GM12878 (cell line): ENCODE results near the gene SSR1. TPM values are rescaled to one million over a fixed set of nuclear protein-coding genes. Genes with fewer than 3 reads are reported as not detected.
A peak's percentile ranks its signal among the peaks of the same experiment; 100 is the strongest.

Experiments used
- ATAC-seq: fragments of 200-7000 bp; cut with Tn5 transposase; 3 replicates; pipeline ENCODE4 v1.9.1; 2020; ENCODE audit warnings: mild to moderate bottlenecking, moderate library complexity
- BruUV-seq: library from RNA; stranded (reverse); fragments of 400-500 nt; replicated peaks from 2 replicates; lab custom pipeline; 2021; lab: Mats Ljungman, UMichigan
- CTCF ChIA-PET: fragments of 300-600 bp; sonication (Branson Sonifier 250); formaldehyde crosslinking; extraction: SDS; loops from one replicate; lab custom pipeline; 2021; ENCODE audit warnings: inconsistent platforms; lab: Yijun Ruan, JAX
- POLR2A ChIA-PET: fragments of 350-600 bp; formaldehyde crosslinking; extraction: SDS; loops from one replicate; lab custom pipeline; 2021; ENCODE audit warnings: inconsistent platforms; lab: Charles Lee
- RAD21 ChIA-PET: fragments of 300-600 bp; sonication (Branson Sonifier 250); formaldehyde crosslinking; loops from one replicate; lab custom pipeline; 2023; ENCODE audit warnings: antibody characterized with exemption; ENCODE audit not compliant: unreplicated experiment; lab: Charles Lee
- SMC1A ChIA-PET: fragments of 300-600 bp; sonication (Branson Sonifier 250); formaldehyde crosslinking; loops from one replicate; lab custom pipeline; 2023; ENCODE audit not compliant: unreplicated experiment, uncharacterized antibody; lab: Charles Lee
- DNase-seq: peaks from one replicate; pipeline ENCODE4 v3.0.0-alpha.2; 2011; ENCODE audit warnings: low read depth, low spot score
- FAIRE-seq: peaks from 3 replicates; lab custom pipeline; 2011; peaks lifted over from hg19 to GRCh38; lab: Jason Lieb, UNC
- H2AFZ ChIP-seq: 2 replicates; pipeline ENCODE4 v1.6.0; 2011; ENCODE audit warnings: low read depth, low read length, control low read depth; ENCODE audit not compliant: control insufficient read depth
- H3K27ac ChIP-seq: 2 replicates; pipeline ENCODE4 v1.5.1; 2011; ENCODE audit warnings: control low read depth; ENCODE audit not compliant: control insufficient read depth, insufficient read depth
- H3K27me3 ChIP-seq, 2 experiments: replicated peaks in 1 of 2; 2 replicates each; pipeline versions ENCODE4 v1.6.0 to v1.6.1; 2011; ENCODE audit warnings: low read length in 1 of 2; ENCODE audit not compliant: control insufficient read depth in 2 of 2, insufficient read depth in 2 of 2
- H3K36me3 ChIP-seq, 2 experiments: 2 replicates each; pipeline ENCODE4 v1.5.1; 2011; ENCODE audit warnings: low read length in 1 of 2; ENCODE audit not compliant: control insufficient read depth in 2 of 2, insufficient read depth in 2 of 2
- H3K4me1 ChIP-seq: 2 replicates; pipeline ENCODE4 v1.6.1; 2011; ENCODE audit warnings: mild to moderate bottlenecking, low read length, moderate library complexity, mixed read lengths; ENCODE audit not compliant: control insufficient read depth, insufficient read depth
- H3K4me2 ChIP-seq: 2 replicates; pipeline ENCODE4 v1.6.0; 2011; ENCODE audit warnings: control low read depth; ENCODE audit not compliant: control insufficient read depth, insufficient read depth
- H3K4me3 ChIP-seq: fragments of 200-600 bp; sonication (generic); 2 replicates; pipeline ENCODE4 v1.5.1; 2016
- H3K79me2 ChIP-seq: 2 replicates; pipeline ENCODE4 v1.6.0; 2011; ENCODE audit warnings: low read length; ENCODE audit not compliant: control insufficient read depth, insufficient read depth
- H3K9ac ChIP-seq: 2 replicates; pipeline ENCODE4 v1.8.0; 2011; ENCODE audit warnings: low read length, control low read depth, mixed read lengths; ENCODE audit not compliant: control insufficient read depth, insufficient read depth
- H3K9me3 ChIP-seq: replicated peaks from 3 replicates; pipeline ENCODE4 v1.5.1; 2011; ENCODE audit warnings: mild to moderate bottlenecking, low read length; ENCODE audit not compliant: control insufficient read depth, insufficient read depth
- H4K20me1 ChIP-seq: 2 replicates; pipeline ENCODE4 v1.6.0; 2011; ENCODE audit not compliant: control insufficient read depth, insufficient read depth
- CHD4 ChIP-seq: fragments of 200-600 bp; sonication (generic); IDR thresholded peaks from 2 replicates; pipeline ENCODE4 v1.6.1; 2016; ENCODE audit warnings: mild to moderate bottlenecking
- CREB1 ChIP-seq: IDR thresholded peaks from 2 replicates; pipeline ENCODE4 v1.6.1; 2012; ENCODE audit warnings: low read depth, mild to moderate bottlenecking, inconsistent platforms
- ELK1 ChIP-seq: IDR thresholded peaks from 2 replicates; pipeline ENCODE4 v1.6.1; 2012; ENCODE audit warnings: low read depth, low read length, improper control_type of control experiment
- LARP7 ChIP-seq: fragments of 450-650 bp; IDR thresholded peaks from 2 replicates; pipeline ENCODE4 v1.6.1; 2017; ENCODE audit warnings: mild to moderate bottlenecking
- SMAD1 ChIP-seq: fragments of 450-650 bp; IDR thresholded peaks from 2 replicates; pipeline ENCODE4 v1.6.1; 2018; ENCODE audit warnings: mild to moderate bottlenecking, low read depth; ENCODE audit not compliant: partially characterized antibody
- ZZZ3 ChIP-seq: IDR thresholded peaks from 2 replicates; pipeline ENCODE4 v1.6.1; 2011; ENCODE audit warnings: low read depth; ENCODE audit not compliant: control insufficient read depth, insufficient read length
- WGBS: methylation state at CpG from one replicate; pipeline ENCODE4 v1.1.6; 2016; ENCODE audit warnings: low lambda C conversion rate; ENCODE audit not compliant: insufficient replicate concordance, insufficient coverage; ENCODE audit errors: missing lambda C conversion rate; 5-methylcytosine and 5-hydroxymethylcytosine counted together
- in situ Hi-C: fragments of 300-500 bp; cut with MboI; formaldehyde crosslinking; loops from 9 replicates; pipeline ENCODE4 v1.14.3; 2018; ENCODE audit warnings: mixed read lengths
- intact Hi-C: fragments of 100-400 bp; cut with micrococcal nuclease; formaldehyde crosslinking; loops from one replicate; pipeline ENCODE4 v1.14.2; 2022; ENCODE audit not compliant: unreplicated experiment
- polyA plus RNA-seq, 11 experiments: library from polyadenylated mRNA; depleted of rRNA in 4 of 11; unstranded in 6 of 11; stranded (reverse) in 5 of 11; fragments of >200 nt; fragmentation: Nextera tagmentation in 4 of 11; fragmentation: Illumina TruSeq in 1 of 11; extraction: Ambion mirVana in 4 of 11; extraction: Trizol in 1 of 11; gene quantifications; 1 replicate in 1 of 11; 2 replicates in 10 of 11; pipeline versions ENCODE4 v1.2.1 to v1.2.3, GENCODE V29; 2011 to 2016; ENCODE audit warnings: inconsistent platforms in 2 of 11, missing spikeins in 2 of 11, low read depth in 1 of 11
- total RNA-seq, 4 experiments: library from RNA; depleted of rRNA in 3 of 4; stranded (reverse); fragments of >200 nt in 3 of 4; fragmentation: Illumina TruSeq in 1 of 4; extraction: Trizol in 1 of 4; gene quantifications; 2 replicates each; pipeline versions ENCODE4 v1.2.1 to v1.2.3, GENCODE V29; 2013 to 2021

The SSR1 gene
- total and polyA plus RNA-seq, 10 of the 15 experiments (the other 5 are each of a cell fraction or from before 2014, with no cell fraction given): 42.0 to 209 (median 128) TPM

GRCh38 chr6:7240351-7240750 lies 72.6 kb downstream of the SSR1 start:
- Histone ChIP-seq H3K79me2 (peaks cover 26% of the 10 kb centered on the region), H3K27ac (no peak overlapping the region), H3K36me3 (peaks cover 7 to 42% of the 10 kb centered on the region in 2 experiments), H3K9me3 (no peaks in the 10 kb centered on the region; the same call in 2 of the 3 replicates), H3K27me3 (no peaks in the 10 kb centered on the region), H4K20me1 (no peaks in the 10 kb centered on the region; the same call in none of the 2 replicates), H3K4me2 (no peak overlapping the region), H2AFZ (no peak overlapping the region), H3K9ac (no peak overlapping the region), H3K4me3 (no peak overlapping the region), H3K4me1 (peaks cover 58% of the 10 kb centered on the region)
- SMC1A ChIA-PET: no interaction called here
- RAD21 ChIA-PET: no interaction called here
- DNase-seq (no peak), FAIRE-seq (no peak), ATAC-seq (no peak)
- WGBS: 95% methylated on average over 9 of the region's 9 CpGs
- intact Hi-C loops: loop anchor here (5.0 kb wide), 1 partner anchor 443 kb away; no protein-coding TSS in a partner anchor
- TF ChIP-seq LARP7 (no peak), ZZZ3 (no peak), CHD4 (no peak), CREB1 (no peak), SMAD1 (no peak), ELK1 (no peak)
- POLR2A ChIA-PET: no interaction called here
- TSS peak; percentile 32 for BruUV-seq
- in situ Hi-C loops: loop anchor here (5.0 kb wide), 1 partner anchor 563 kb away; no protein-coding TSS in a partner anchor
- CTCF ChIA-PET: interaction anchor here (3.2 kb wide), 1 partner anchor 563 kb away, joined by 18 read pairs; no protein-coding TSS in a partner anchor
